ENCODE measurements around the gene PHF12.

GRCh38 chr17:28974451-28974850 lies 23.1 kb upstream of the PHF12 start:
- TF ChIP-seq CTCF (IDR thresholded peaks at IDR 0.05) (no peak), POLR2A (IDR thresholded peaks at IDR 0.05; ENCODE audit: low read depth) (no peak), EP300 (IDR thresholded peaks at IDR 0.05) (no peak), POLR2AphosphoS5 (IDR thresholded peaks at IDR 0.05) (no peak)
